NT2/D1 (cell line): ENCODE measurements around the gene OR13G1.
"Not testable (repeated sequence)": the region's sequence is repeated elsewhere in the genome, so short reads cannot be mapped to it uniquely, and the experiment has no call there.

Source experiments
- DNase-seq: peaks from one replicate; pipeline ENCODE4 v3.0.0-alpha.2; 2011; ENCODE audit warnings: low read depth, low spot score
- H3K27me3 ChIP-seq: 2 replicates; pipeline ENCODE4 v1.6.0; 2011; ENCODE audit warnings: mild to moderate bottlenecking; ENCODE audit not compliant: insufficient read length, insufficient read depth
- H3K36me3 ChIP-seq: 2 replicates; pipeline ENCODE4 v1.6.1; 2011; ENCODE audit warnings: mild to moderate bottlenecking, low read length, mixed read lengths; ENCODE audit not compliant: insufficient read depth, insufficient read length
- H3K4me1 ChIP-seq: 2 replicates; pipeline ENCODE4 v1.5.1; 2011; ENCODE audit not compliant: insufficient read depth, insufficient read length
- H3K4me3 ChIP-seq: 2 replicates; pipeline ENCODE4 v1.5.1; 2011; ENCODE audit warnings: low read depth; ENCODE audit not compliant: insufficient read length
- H3K9ac ChIP-seq: 2 replicates; pipeline ENCODE4 v1.6.0; 2011; ENCODE audit warnings: low read depth; ENCODE audit not compliant: insufficient read length
- H3K9me3 ChIP-seq: 2 replicates; pipeline ENCODE4 v1.5.1; 2011; ENCODE audit warnings: mild to moderate bottlenecking, low read length; ENCODE audit not compliant: insufficient read depth
- SUZ12 ChIP-seq: IDR thresholded peaks from 2 replicates; pipeline ENCODE4 v1.6.1; 2011; ENCODE audit not compliant: insufficient read length, insufficient read depth; ENCODE audit errors: extremely low read depth
- YY1 ChIP-seq: IDR thresholded peaks from 2 replicates; pipeline ENCODE4 v1.6.1; 2011; ENCODE audit not compliant: insufficient read length, insufficient read depth
- ZNF274 ChIP-seq: IDR thresholded peaks from 2 replicates; pipeline ENCODE4 v1.6.1; 2011; ENCODE audit warnings: mild to moderate bottlenecking, low read depth, low read length

Gene OR13G1, protein sequence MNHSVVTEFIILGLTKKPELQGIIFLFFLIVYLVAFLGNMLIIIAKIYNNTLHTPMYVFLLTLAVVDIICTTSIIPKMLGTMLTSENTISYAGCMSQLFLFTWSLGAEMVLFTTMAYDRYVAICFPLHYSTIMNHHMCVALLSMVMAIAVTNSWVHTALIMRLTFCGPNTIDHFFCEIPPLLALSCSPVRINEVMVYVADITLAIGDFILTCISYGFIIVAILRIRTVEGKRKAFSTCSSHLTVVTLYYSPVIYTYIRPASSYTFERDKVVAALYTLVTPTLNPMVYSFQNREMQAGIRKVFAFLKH

GRCh38 chr1:247679639-247680038 lies at the start of gene OR13G1:
TSS of gene OR13G1 (minus strand) at chr1:247679739. CDS start at chr1:247673041, 6,698 bp downstream.
- Histone ChIP-seq H3K9me3 (no peaks in the 10 kb centered on the region), H3K4me1 (no peaks in the 10 kb centered on the region), H3K27me3 (no peaks in the 10 kb centered on the region), H3K9ac (no peak within 1 kb of the TSS), H3K4me3 (no peak within 1 kb of the TSS), H3K36me3 (no peaks in the 10 kb centered on the region)
- TF ChIP-seq YY1 = no peak
- no peak for TF ChIP-seq SUZ12
- TF ChIP-seq ZNF274 = no peak
- no peak for DNase-seq

DNA sequence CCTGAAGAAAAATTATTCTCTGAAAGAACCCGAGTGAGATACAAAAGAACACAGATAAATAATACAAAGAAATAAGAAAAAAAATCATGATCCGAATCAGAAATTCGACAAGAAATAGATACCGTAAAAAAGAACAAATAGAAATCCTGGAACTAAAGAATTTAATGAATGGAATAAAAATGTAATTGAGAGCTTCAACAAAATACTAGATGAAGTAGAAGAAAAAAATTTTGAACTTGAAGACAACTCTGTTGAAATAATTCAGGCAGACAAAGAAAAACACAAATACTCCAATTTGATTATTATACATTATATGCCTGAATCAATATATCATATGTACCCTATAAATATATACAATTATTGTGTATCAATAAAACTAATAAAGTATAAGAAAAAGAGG lies 41.7 kb upstream of the OR13G1 start:
- Histone ChIP-seq H3K36me3 (no peaks in the 10 kb centered on the region), H3K9ac (no peak overlapping the region), H3K27me3 (no peaks in the 10 kb centered on the region), H3K9me3 (no peaks in the 10 kb centered on the region), H3K4me1 (no peaks in the 10 kb centered on the region), H3K4me3 (no peak overlapping the region)
- no peak for TF ChIP-seq SUZ12
- TF ChIP-seq YY1 = no peak
- TF ChIP-seq ZNF274 = no peak
- DNase-seq = no peak

- no peaks in the 10 kb centered on the region for H3K9me3 ChIP-seq
- TF ChIP-seq YY1 (no peak), SUZ12 (no peak), ZNF274 (no peak)
- H3K4me3 ChIP-seq = no peak within 1 kb of the TSS
- H3K36me3 ChIP-seq = no peaks in the 10 kb centered on the region
- H3K9ac ChIP-seq = no peak within 1 kb of the TSS
- no peaks in the 10 kb centered on the region for H3K4me1 ChIP-seq
- no peaks in the 10 kb centered on the region for H3K27me3 ChIP-seq
- no peak for DNase-seq
These were observed 37.0 kb upstream of the OR13G1 start, which contains the start of gene OR6F1 for GRCh38 chr1:247716546-247716945. TSS of gene OR6F1 (minus strand) at chr1:247716646. CDS start at chr1:247712755, 3,891 bp downstream.

GRCh38 chr1:247713753-247714152 lies 34.2 kb upstream of the OR13G1 start:
- Histone ChIP-seq H3K9me3 (no peaks in the 10 kb centered on the region), H3K36me3 (no peaks in the 10 kb centered on the region), H3K9ac (no peak overlapping the region), H3K27me3 (no peaks in the 10 kb centered on the region), H3K4me1 (no peaks in the 10 kb centered on the region), H3K4me3 (no peak overlapping the region)
- no peak for DNase-seq
- TF ChIP-seq YY1 (no peak), SUZ12 (no peak), ZNF274 (no peak)

- H3K36me3 ChIP-seq, H3K4me3 ChIP-seq, DNase-seq, H3K9me3 ChIP-seq, H3K9ac ChIP-seq, H3K27me3 ChIP-seq, H3K4me1 ChIP-seq: not testable (repeated sequence)
These were observed 31.1 kb upstream of the OR13G1 start for GRCh38 chr1:247710681-247711080.

DNA sequence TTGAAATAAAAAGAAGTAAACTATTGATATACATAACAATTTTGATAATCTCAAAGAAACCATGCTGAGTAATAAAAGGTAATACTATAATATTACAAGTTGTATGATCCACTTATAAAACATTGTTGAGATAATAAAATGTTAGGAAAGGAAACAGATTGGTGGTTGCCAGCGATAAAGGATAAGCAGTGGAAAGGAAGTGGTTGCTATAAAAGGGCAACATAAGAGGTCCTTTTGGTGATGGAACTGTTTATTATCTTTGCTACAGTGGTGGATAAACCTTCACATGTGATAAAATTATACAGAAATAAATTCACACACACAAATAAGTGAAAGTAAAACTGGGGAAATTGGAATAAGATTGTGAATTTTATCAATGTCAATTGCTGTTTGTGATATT lies 21.8 kb upstream of the OR13G1 start:
- H3K36me3 ChIP-seq = no peaks in the 10 kb centered on the region
- H3K4me1 ChIP-seq = no peaks in the 10 kb centered on the region
- no peak overlapping the region for H3K4me3 ChIP-seq
- no peaks in the 10 kb centered on the region for H3K9me3 ChIP-seq
- TF ChIP-seq ZNF274 = no peak
- no peak for TF ChIP-seq YY1
- TF ChIP-seq SUZ12 = no peak
- H3K27me3 ChIP-seq = no peaks in the 10 kb centered on the region
- H3K9ac ChIP-seq = no peak overlapping the region
- DNase-seq = no peak

DNA sequence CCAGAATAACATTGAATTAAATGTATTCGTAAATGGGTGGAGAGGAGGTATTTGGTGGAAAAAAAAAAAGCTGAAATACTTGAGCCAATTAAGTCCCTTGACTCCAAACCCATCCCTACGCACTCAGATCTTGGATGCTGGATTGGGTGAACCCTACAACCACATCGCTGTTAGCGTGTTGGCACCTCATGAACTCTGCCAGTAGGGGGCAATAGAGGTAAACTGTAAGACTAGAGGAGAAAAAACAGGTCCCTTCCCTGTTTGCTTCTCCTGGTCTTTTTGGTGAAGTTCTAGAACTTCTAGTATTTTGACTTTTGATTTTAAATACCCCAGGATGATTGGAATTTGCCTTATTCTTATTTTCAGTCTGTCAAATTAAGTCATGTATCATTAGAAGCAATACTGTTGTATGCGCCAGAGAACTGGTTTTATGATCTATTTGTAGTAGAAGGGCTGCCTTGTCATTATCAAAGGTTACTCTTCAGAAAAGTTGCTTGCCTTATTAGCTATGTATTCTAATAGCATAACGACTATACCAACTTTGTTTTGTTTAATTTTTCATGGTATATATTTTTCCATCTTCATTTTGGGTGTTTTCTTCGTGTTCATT lies 1.9 kb upstream of the OR13G1 start:
- Histone ChIP-seq H3K9ac (no peak overlapping the region), H3K4me1 (no peaks in the 10 kb centered on the region), H3K9me3 (no peaks in the 10 kb centered on the region), H3K36me3 (no peaks in the 10 kb centered on the region), H3K27me3 (no peaks in the 10 kb centered on the region), H3K4me3 (no peak overlapping the region)
- TF ChIP-seq ZNF274 = no peak
- no peak for TF ChIP-seq YY1
- no peak for TF ChIP-seq SUZ12
- peak; percentile 89 for DNase-seq
